ENCODE results near the gene SLC12A4.
"Not testable (repeated sequence)": the region's sequence is repeated elsewhere in the genome, so short reads cannot be mapped to it uniquely, and the experiment has no call there.

Gene SLC12A4

DNA sequence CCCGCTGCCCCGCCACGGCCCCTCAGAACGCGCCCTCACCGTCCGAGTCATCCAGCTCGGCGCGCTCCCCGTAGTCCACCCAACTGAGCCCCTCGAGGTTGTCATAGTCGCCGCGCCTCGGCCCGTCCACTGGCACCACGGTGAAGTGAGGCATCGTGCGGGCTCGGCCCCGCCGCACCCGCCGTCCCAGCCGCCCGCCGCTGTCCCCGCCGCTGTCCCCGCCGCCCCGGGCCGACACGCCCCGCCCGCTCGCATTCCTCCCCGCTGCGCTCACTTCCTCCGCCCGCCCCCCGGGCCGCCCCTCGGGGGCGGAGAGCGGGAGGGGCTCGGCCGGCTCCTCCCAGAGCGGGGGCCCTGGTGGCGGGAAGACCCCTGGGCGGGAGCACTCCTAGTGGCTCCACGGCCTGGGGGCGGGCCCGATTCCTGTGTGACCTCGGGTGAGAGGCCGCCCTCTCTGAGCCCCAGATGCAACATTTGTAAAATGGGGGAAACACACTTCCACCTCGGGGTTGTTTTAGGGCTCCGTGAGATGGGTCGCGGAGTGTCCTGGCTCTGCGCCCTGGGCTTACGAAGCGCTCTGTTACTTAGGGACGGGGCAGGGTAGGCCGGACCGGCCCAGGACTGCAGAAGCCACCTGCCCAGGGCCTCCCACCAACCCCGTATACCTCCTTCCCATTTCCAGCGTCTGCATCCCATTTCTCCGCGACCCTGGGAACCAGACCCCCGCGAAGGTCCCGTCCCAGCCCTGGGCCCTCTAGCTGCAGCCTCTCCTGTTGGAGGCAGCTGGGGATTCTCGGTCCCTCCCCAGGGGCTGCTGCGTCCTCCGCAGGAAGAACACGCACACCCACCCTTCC lies at the start of gene SLC12A4:
Gene SLC12A4, minus strand, starts transcription at position 238 of the 854 bp plus-strand sequence. Its CDS starts 84 bp downstream, at position 154.
- Mint-ChIP-seq H3K27ac (peak within 1 kb of the TSS; percentile 85), H3K27me3 (no peaks in the 10 kb centered on the region), H3K4me3 (peak within 1 kb of the TSS; percentile 95), H3K36me3 (ENCODE audit: low read depth) (no peaks in the 10 kb centered on the region), H3K9me3 (no peaks in the 10 kb centered on the region), H3K4me1 (peaks cover 20% of the 10 kb centered on the region)
- peak; percentile 94 for DNase-seq
- ATAC-seq: peak; percentile 93

DNA sequence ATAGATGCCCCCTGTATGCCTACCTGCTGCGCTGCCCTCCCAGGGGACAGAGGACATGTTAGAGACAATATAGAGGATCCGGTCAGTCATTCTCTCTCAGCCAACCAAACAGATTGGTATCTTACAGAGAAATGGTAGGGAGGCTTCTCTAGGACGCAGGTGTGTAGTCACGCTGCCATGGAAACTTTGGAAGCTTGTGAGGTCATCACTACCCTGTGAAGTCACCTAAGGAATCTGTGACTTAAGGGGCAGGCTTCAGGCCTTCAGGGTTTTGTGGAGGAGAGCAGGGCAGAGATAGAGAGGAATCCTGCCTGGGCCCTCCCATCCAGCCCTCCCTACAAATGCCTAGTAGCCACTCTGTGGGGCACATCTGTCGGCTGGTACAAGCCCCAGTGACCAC lies 47.2 kb upstream of the SLC12A4 start, which contains the start of gene DPEP2NB:
Gene DPEP2NB, minus strand, starts transcription at position 231 of the 400 bp plus-strand sequence. Its CDS starts 141 bp downstream, at position 90.
- no peak within 1 kb of the TSS for H3K27ac Mint-ChIP-seq

DNA sequence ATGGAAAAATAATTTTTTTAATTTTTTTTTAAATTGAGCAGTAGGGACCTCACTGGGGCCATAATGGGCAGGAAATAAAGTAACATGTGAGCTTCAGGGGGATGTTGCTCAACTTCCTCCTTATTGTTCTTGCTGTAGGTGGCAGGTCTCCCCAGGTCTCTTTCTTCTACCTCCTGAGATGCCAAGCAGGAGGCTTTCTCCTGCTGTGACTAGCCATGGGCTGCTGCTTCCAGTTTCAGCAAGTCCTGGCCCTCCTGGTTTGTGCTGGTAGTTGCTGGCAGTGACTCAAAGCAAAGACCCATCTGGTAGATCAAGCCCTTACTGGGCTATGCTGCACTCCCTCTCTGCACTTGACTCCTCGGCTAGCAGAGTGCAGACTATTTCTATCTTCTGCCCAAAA lies 45.0 kb upstream of the SLC12A4 start:
- Mint-ChIP-seq H3K27me3 (no peaks in the 10 kb centered on the region), H3K4me1 (peaks cover 14% of the 10 kb centered on the region), H3K4me3 (no peak overlapping the region), H3K27ac (no peak overlapping the region), H3K36me3 (ENCODE audit: low read depth) (no peaks in the 10 kb centered on the region), H3K9me3 (no peaks in the 10 kb centered on the region)
- ATAC-seq (no peak), DNase-seq (no peak)

More for the DNA sequence above, 47.2 kb upstream of the SLC12A4 start, which contains the start of gene DPEP2NB:
- Mint-ChIP-seq H3K27me3 (no peaks in the 10 kb centered on the region), H3K9me3 (no peaks in the 10 kb centered on the region), H3K4me1 (peaks cover 14% of the 10 kb centered on the region), H3K4me3 (no peak within 1 kb of the TSS), H3K36me3 (ENCODE audit: low read depth) (peaks cover 2% of the 10 kb centered on the region)
- ATAC-seq (no peak), DNase-seq (no peak)

DNA sequence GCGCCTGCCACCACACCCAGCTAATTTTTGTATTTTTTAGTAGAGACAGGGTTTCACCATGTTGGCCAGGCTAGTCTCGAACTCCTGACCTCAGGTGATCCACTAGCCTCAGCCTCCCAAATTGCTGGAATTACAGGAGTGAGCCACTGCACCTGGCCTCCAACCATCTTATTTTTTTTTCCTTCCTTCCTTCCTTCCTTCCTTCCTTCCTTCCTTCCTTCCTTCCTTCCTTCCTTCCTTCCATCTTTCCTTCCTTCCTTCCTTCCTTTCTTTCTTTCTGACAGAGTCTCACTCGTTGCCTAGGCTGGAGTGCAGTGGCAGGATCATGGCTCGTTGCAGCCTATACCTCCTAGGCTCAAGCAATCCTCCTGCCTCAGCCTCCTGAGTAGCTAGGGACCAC lies 41.4 kb upstream of the SLC12A4 start:
- H3K36me3 Mint-ChIP-seq (ENCODE audit: low read depth); H3K27me3 Mint-ChIP-seq; ATAC-seq; H3K27ac Mint-ChIP-seq; DNase-seq; H3K4me3 Mint-ChIP-seq; H3K9me3 Mint-ChIP-seq: not testable (repeated sequence)
- peaks cover 30% of the 10 kb centered on the region for H3K4me1 Mint-ChIP-seq

DNA sequence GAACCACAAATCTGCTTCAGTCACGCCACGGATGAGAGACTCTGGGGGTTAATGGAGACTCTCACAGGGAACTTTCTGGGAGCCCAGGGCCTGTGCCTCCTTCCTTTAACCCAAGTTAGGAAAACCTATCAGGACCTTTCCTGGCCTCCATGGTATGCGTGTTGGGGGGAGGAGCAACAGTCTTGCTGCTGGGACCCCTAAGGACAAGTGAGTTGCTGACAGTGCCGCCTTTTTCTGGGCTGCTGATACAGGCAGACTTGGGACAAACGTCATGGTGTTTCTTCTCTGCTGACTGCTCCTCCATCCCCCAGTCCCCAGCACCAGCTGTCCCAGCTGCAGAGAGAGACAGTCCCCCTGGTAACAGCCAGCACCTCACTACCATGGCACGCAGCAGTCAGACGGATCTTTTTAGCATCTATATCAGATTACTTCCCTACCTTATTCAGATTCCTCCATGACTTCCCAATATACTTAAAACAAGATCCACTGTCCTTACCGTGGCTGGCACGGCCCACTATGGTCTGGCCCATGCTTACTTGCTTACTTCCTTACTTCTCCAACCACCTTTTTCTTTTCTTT lies 40.8 kb upstream of the SLC12A4 start:
- H3K27ac Mint-ChIP-seq: no peak overlapping the region
- no peak overlapping the region for H3K4me3 Mint-ChIP-seq
- DNase-seq (no peak), ATAC-seq (no peak)
- no peaks in the 10 kb centered on the region for H3K9me3 Mint-ChIP-seq
- H3K27me3 Mint-ChIP-seq: no peaks in the 10 kb centered on the region
- no peaks in the 10 kb centered on the region for H3K36me3 Mint-ChIP-seq (ENCODE audit: low read depth)
- H3K4me1 Mint-ChIP-seq: peaks cover 28% of the 10 kb centered on the region

DNA sequence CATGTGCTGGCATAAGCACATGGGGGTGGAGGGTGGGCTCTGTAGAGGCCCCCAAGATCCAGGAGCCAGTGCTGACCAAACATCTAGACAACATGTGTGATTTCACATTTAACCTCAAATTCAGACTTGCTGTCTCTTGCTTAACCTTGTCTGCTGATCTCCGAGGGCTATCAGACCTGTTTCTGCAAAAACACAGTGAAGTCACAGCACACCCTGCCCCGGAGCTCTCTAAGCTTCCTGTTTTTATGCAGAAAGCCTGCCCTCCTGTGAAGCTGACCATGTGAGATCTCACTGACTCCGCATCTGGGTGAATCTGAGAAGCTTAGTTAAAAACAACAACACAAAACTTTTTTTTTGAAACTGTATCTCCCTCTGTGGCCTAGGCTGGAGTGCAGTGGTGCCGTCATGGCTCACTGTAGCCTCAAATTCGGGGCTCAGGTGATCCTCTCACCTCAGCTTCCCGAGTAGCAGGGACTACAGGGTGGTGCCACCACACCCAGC lies 37.4 kb upstream of the SLC12A4 start:
- no peaks in the 10 kb centered on the region for H3K27me3 Mint-ChIP-seq
- H3K27ac Mint-ChIP-seq: peak overlapping the region; percentile 86
- DNase-seq: no peak
- H3K36me3 Mint-ChIP-seq (ENCODE audit: low read depth): no peaks in the 10 kb centered on the region
- H3K4me3 Mint-ChIP-seq: peak overlapping the region; percentile 15
- peak; percentile 71 for ATAC-seq
- peaks cover 24% of the 10 kb centered on the region for H3K4me1 Mint-ChIP-seq
- H3K9me3 Mint-ChIP-seq: no peaks in the 10 kb centered on the region

DNA sequence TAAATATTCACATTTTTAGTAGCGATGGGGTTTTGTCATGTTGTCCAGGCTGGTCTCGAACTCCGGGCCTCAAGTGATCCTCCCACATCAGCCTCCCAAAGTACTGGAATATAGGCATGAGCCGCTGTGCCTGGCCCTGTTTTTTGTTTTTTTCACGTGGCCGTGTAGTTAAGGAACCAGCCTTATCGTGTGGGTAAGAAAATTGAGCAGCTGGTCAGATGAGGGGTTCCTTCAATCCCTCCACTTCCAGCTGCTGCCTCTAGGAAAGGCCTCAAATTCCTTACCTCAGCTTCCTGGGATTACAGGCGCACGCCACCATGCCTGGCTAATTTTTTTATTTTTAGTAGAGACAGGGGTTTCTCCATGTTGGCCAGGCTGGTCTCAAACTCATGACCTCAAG lies 36.8 kb upstream of the SLC12A4 start:
- Mint-ChIP-seq H3K4me1 (peaks cover 30% of the 10 kb centered on the region), H3K27me3 (no peaks in the 10 kb centered on the region), H3K36me3 (ENCODE audit: low read depth) (no peaks in the 10 kb centered on the region), H3K27ac (peak overlapping the region; percentile 86), H3K4me3 (no peak overlapping the region), H3K9me3 (no peaks in the 10 kb centered on the region)
- no peak for DNase-seq
- ATAC-seq: no peak

DNA sequence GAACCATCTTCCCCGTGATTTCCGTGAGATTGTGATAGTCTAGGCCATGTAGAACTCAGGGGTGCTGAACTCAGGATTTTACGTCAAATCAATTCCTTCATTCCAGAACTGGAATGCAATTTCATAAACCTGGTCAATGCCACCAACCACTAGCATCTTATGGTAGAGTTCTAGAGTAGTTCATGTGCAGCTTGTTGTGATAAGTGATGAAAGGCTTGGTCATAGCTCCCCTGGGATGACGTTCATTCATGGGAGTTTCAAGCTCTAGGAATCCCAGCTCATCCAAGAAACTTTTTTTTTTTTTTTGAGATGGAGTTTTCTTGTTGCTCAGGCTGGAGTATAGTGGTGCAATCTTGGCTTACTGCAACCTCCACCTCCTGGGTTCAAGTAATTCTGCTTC lies 34.6 kb upstream of the SLC12A4 start:
- Mint-ChIP-seq H3K27ac (no peak overlapping the region), H3K4me1 (peaks cover 46% of the 10 kb centered on the region), H3K4me3 (no peak overlapping the region), H3K9me3 (no peaks in the 10 kb centered on the region), H3K36me3 (ENCODE audit: low read depth) (no peaks in the 10 kb centered on the region), H3K27me3 (no peaks in the 10 kb centered on the region)
- DNase-seq (no peak), ATAC-seq (no peak)

DNA sequence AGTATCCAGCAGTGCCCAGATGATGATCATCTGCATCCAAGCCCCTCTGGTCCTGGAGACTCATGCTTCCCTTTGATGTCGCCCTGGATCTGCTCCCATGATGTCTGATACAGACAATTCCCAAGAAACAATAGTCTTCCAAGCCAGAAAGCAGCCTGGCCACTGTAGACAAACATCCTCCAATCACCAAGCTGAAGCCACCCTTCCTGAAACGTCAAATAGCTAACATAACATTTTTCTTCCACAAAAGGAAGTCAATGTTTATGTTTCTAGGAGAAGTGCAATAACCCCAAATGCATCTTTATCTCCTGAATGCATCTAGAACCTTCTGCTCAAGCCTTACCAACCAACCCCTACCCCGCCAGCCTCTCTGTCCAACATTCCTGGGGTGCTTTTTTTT lies 32.0 kb upstream of the SLC12A4 start:
- no peak for ATAC-seq
- H3K9me3 Mint-ChIP-seq: no peaks in the 10 kb centered on the region
- peak overlapping the region; percentile 55 for H3K27ac Mint-ChIP-seq
- H3K36me3 Mint-ChIP-seq (ENCODE audit: low read depth): no peaks in the 10 kb centered on the region
- H3K27me3 Mint-ChIP-seq: no peaks in the 10 kb centered on the region
- no peak overlapping the region for H3K4me3 Mint-ChIP-seq
- H3K4me1 Mint-ChIP-seq: peaks cover 52% of the 10 kb centered on the region
- DNase-seq: no peak

DNA sequence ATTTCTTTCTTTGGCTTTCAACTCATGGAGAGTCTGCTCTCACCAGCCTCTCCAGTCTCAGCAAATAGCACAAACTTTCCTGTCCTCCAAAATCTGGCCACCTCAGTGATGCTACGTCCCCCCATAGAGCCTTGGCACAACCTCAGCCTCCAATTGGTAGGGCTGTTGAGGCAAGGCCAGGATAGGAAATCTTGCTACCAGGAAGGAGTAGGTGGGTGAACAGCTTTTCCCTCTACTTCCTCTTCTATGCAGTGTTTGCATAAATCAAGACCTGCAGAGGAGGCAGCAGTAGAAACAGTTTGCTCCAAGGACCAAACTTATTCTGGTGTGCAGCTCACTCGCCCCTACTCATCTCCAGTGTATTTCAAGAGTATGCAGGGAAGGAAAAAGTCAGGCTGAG lies 31.5 kb upstream of the SLC12A4 start:
- no peaks in the 10 kb centered on the region for H3K9me3 Mint-ChIP-seq
- peak overlapping the region; percentile 83 for H3K27ac Mint-ChIP-seq
- no peaks in the 10 kb centered on the region for H3K36me3 Mint-ChIP-seq (ENCODE audit: low read depth)
- H3K27me3 Mint-ChIP-seq: no peaks in the 10 kb centered on the region
- DNase-seq (no peak), ATAC-seq (no peak)
- H3K4me1 Mint-ChIP-seq: peaks cover 55% of the 10 kb centered on the region
- peak overlapping the region; percentile 71 for H3K4me3 Mint-ChIP-seq

DNA sequence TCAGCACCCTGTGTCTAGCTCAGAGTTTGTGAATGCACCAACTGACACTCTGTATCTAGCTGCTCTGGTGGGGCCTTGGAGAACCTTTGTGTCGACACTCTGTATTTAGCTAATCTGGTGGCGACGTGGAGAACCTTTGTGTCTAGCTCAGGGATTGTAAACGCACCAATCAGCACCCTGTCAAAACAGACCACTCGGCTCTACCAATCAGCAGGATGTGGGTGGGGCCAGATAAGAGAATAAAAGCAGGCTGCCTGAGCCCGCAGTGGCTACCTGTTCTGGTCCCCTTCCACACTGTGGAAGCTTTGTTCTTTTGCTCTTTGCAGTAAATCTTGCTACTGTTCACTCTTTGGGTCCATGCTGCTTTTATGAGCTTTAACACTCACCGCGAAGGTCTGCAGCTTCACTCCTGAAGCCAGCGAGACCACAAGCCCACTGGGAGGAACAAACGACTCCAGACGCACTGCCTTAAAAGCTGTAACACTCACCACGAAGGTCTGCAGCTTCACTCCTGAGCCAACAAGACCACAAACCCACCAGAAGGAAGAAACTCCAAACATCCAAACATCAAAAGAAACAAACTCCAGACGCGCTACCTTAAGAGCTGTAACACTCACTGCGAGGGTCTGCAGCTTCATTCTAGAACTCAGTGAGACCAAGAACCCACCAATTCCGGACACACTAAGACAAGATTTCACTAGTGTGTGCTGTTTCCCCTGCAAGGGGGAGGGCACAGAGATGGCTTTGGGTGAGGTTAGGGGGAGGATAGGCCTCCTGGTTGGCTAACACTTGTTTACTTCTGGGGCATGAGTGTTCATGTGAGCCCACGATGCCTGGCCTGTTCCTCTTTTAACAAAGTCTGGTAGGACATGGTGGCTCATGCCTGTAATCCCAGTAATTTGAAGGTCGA lies 30.6 kb upstream of the SLC12A4 start, which contains the start of gene DPEP2:
Gene DPEP2, minus strand, starts transcription at position 706 of the 910 bp plus-strand sequence. CDS start 6,272 bp downstream, outside the sequence.
- not testable (repeated sequence) for DNase-seq; H3K36me3 Mint-ChIP-seq (ENCODE audit: low read depth); H3K9me3 Mint-ChIP-seq; H3K27me3 Mint-ChIP-seq
- H3K27ac Mint-ChIP-seq: peak within 1 kb of the TSS; percentile 83
- H3K4me1 Mint-ChIP-seq: peaks cover 56% of the 10 kb centered on the region
- ATAC-seq: peak; percentile 80
- peak within 1 kb of the TSS; percentile 71 for H3K4me3 Mint-ChIP-seq

DNA sequence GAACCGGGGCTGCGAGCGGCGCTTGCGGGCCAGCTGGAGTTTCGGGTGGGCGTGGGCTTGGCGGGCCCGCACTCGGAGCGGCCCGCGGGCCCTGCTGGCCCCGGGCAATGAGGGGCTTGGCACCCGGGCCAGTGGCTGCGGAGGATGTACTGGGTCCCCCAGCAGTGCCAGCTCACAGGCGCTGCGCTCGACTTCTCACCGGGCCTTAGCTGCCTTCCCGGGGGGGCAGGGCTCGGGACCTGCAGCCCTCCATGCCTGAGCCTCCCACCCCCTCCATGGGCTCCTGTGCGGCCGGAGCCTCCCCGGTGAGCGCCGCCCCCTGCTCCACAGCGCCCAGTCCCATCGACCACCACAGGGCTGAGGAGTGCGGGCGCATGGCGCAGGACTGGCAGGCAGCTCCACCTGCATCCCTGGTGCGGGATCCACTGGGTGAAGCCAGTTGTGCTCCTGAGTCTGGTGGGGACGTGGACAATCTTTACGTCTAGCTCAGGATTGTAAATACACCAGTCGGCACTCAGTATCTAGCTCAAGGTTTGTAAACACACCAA lies 29.9 kb upstream of the SLC12A4 start:
- DNase-seq, H3K27me3 Mint-ChIP-seq: not testable (repeated sequence)

DNA sequence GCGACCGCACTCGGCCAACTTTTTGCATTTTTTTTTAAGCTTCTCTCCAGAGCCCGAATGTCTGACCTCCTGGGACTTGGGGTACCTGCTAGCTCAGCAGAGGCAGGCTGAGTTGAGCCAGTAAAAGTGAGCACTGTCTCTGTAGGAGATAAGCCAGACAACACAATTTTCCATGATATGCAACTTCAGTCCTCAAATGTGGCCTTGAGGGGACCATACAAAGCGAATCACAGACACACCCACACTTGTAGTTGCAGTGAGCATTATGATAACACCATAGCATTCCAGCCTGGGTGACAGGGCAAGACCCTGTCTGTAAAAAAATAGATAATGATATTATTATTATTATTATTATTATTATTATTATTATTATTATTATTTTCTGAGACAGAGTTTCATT lies 28.2 kb upstream of the SLC12A4 start:
- Mint-ChIP-seq H3K4me1 (peaks cover 70% of the 10 kb centered on the region), H3K36me3 (ENCODE audit: low read depth) (no peaks in the 10 kb centered on the region), H3K4me3 (no peak overlapping the region), H3K9me3 (no peaks in the 10 kb centered on the region), H3K27me3 (no peaks in the 10 kb centered on the region), H3K27ac (peak overlapping the region; percentile 29)
- ATAC-seq (no peak), DNase-seq (no peak)

More for the DNA sequence above, 29.9 kb upstream of the SLC12A4 start:
- not testable (repeated sequence) for H3K9me3 Mint-ChIP-seq; ATAC-seq; H3K36me3 Mint-ChIP-seq (ENCODE audit: low read depth); H3K4me3 Mint-ChIP-seq
- H3K4me1 Mint-ChIP-seq: peaks cover 63% of the 10 kb centered on the region
- H3K27ac Mint-ChIP-seq: peak overlapping the region; percentile 83

DNA sequence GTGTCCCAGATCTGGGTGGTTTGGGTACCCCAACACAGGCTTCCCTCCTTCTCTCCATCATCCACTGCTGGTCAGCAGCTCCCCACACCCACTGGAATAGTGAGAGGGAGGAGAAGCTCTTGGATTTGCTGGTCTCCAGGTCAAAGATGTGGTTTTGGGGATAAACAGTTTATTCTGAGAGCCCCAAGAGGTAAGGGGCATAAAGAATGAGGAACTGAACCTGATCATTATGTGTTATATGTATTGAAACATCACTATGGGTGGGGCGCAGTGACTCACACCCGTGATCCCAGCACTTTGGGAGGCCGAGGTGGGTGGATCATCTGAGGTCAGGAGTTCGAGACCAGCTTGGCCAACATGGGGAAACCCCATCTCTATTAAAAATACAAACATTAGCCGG lies 27.0 kb upstream of the SLC12A4 start:
- ATAC-seq (no peak), DNase-seq (peak; percentile 54)
- Mint-ChIP-seq H3K27ac (peak overlapping the region; percentile 69), H3K4me3 (peak overlapping the region; percentile 46), H3K4me1 (peaks cover 64% of the 10 kb centered on the region), H3K9me3 (no peaks in the 10 kb centered on the region), H3K36me3 (ENCODE audit: low read depth) (no peaks in the 10 kb centered on the region), H3K27me3 (no peaks in the 10 kb centered on the region)

Measured in activated naive CD8-positive, alpha-beta T cell treated with anti-CD3 and anti-CD28 coated beads, Interleukin-2, amount 50 U/mL, for 24 hours (primary cell).